GM12878 (cell line): ENCODE measurements around the gene TEX47. TPM values are rescaled to one million over a fixed set of nuclear protein-coding genes. Genes with fewer than 3 reads are reported as not detected.

Experiments used
- ATAC-seq: fragments of 200-7000 bp; cut with Tn5 transposase; 3 replicates; pipeline ENCODE4 v1.9.1; 2020; ENCODE audit warnings: mild to moderate bottlenecking, moderate library complexity
- BruUV-seq: library from RNA; stranded (reverse); fragments of 400-500 nt; replicated peaks from 2 replicates; lab custom pipeline; 2021; lab: Mats Ljungman, UMichigan
- CTCF ChIA-PET: fragments of 300-600 bp; sonication (Branson Sonifier 250); formaldehyde crosslinking; extraction: SDS; loops from one replicate; lab custom pipeline; 2021; ENCODE audit warnings: inconsistent platforms; lab: Yijun Ruan, JAX
- POLR2A ChIA-PET: fragments of 350-600 bp; formaldehyde crosslinking; extraction: SDS; loops from one replicate; lab custom pipeline; 2021; ENCODE audit warnings: inconsistent platforms; lab: Charles Lee
- RAD21 ChIA-PET: fragments of 300-600 bp; sonication (Branson Sonifier 250); formaldehyde crosslinking; loops from one replicate; lab custom pipeline; 2023; ENCODE audit warnings: antibody characterized with exemption; ENCODE audit not compliant: unreplicated experiment; lab: Charles Lee
- SMC1A ChIA-PET: fragments of 300-600 bp; sonication (Branson Sonifier 250); formaldehyde crosslinking; loops from one replicate; lab custom pipeline; 2023; ENCODE audit not compliant: unreplicated experiment, uncharacterized antibody; lab: Charles Lee
- DNase-seq: peaks from one replicate; pipeline ENCODE4 v3.0.0-alpha.2; 2011; ENCODE audit warnings: low read depth, low spot score
- FAIRE-seq: peaks from 3 replicates; lab custom pipeline; 2011; peaks lifted over from hg19 to GRCh38; lab: Jason Lieb, UNC
- H2AFZ ChIP-seq: 2 replicates; pipeline ENCODE4 v1.6.0; 2011; ENCODE audit warnings: low read depth, low read length, control low read depth; ENCODE audit not compliant: control insufficient read depth
- H3K27ac ChIP-seq: 2 replicates; pipeline ENCODE4 v1.5.1; 2011; ENCODE audit warnings: control low read depth; ENCODE audit not compliant: control insufficient read depth, insufficient read depth
- H3K27me3 ChIP-seq, 2 experiments: replicated peaks in 1 of 2; 2 replicates each; pipeline versions ENCODE4 v1.6.0 to v1.6.1; 2011; ENCODE audit warnings: low read length in 1 of 2; ENCODE audit not compliant: control insufficient read depth in 2 of 2, insufficient read depth in 2 of 2
- H3K36me3 ChIP-seq, 2 experiments: 2 replicates each; pipeline ENCODE4 v1.5.1; 2011; ENCODE audit warnings: low read length in 1 of 2; ENCODE audit not compliant: control insufficient read depth in 2 of 2, insufficient read depth in 2 of 2
- H3K4me1 ChIP-seq: 2 replicates; pipeline ENCODE4 v1.6.1; 2011; ENCODE audit warnings: mild to moderate bottlenecking, low read length, moderate library complexity, mixed read lengths; ENCODE audit not compliant: control insufficient read depth, insufficient read depth
- H3K4me2 ChIP-seq: 2 replicates; pipeline ENCODE4 v1.6.0; 2011; ENCODE audit warnings: control low read depth; ENCODE audit not compliant: control insufficient read depth, insufficient read depth
- H3K4me3 ChIP-seq: fragments of 200-600 bp; sonication (generic); 2 replicates; pipeline ENCODE4 v1.5.1; 2016
- H3K79me2 ChIP-seq: 2 replicates; pipeline ENCODE4 v1.6.0; 2011; ENCODE audit warnings: low read length; ENCODE audit not compliant: control insufficient read depth, insufficient read depth
- H3K9ac ChIP-seq: 2 replicates; pipeline ENCODE4 v1.8.0; 2011; ENCODE audit warnings: low read length, control low read depth, mixed read lengths; ENCODE audit not compliant: control insufficient read depth, insufficient read depth
- H3K9me3 ChIP-seq: replicated peaks from 3 replicates; pipeline ENCODE4 v1.5.1; 2011; ENCODE audit warnings: mild to moderate bottlenecking, low read length; ENCODE audit not compliant: control insufficient read depth, insufficient read depth
- H4K20me1 ChIP-seq: 2 replicates; pipeline ENCODE4 v1.6.0; 2011; ENCODE audit not compliant: control insufficient read depth, insufficient read depth
- ATF7 ChIP-seq: fragments of 450-650 bp; IDR thresholded peaks from 2 replicates; pipeline ENCODE4 v1.6.1; 2016; ENCODE audit warnings: low read depth, mild to moderate bottlenecking
- BMI1 ChIP-seq: fragments of 450-650 bp; IDR thresholded peaks from 2 replicates; pipeline ENCODE4 v1.6.1; 2016; ENCODE audit warnings: mild to moderate bottlenecking, moderate library complexity, borderline replicate concordance
- RAD21 ChIP-seq: IDR thresholded peaks from 2 replicates; pipeline ENCODE4 v1.6.1; 2011; ENCODE audit warnings: mild to moderate bottlenecking, low read depth, low read length, moderate library complexity; ENCODE audit not compliant: insufficient read depth
- YBX1 ChIP-seq: fragments of 450-650 bp; IDR thresholded peaks from 2 replicates; pipeline ENCODE4 v1.6.1; 2016; ENCODE audit warnings: antibody characterized with exemption
- WGBS: methylation state at CpG from one replicate; pipeline ENCODE4 v1.1.6; 2016; ENCODE audit warnings: low lambda C conversion rate; ENCODE audit not compliant: insufficient replicate concordance, insufficient coverage; ENCODE audit errors: missing lambda C conversion rate; 5-methylcytosine and 5-hydroxymethylcytosine counted together
- in situ Hi-C: fragments of 300-500 bp; cut with MboI; formaldehyde crosslinking; loops from 9 replicates; pipeline ENCODE4 v1.14.3; 2018; ENCODE audit warnings: mixed read lengths
- intact Hi-C: fragments of 100-400 bp; cut with micrococcal nuclease; formaldehyde crosslinking; loops from one replicate; pipeline ENCODE4 v1.14.2; 2022; ENCODE audit not compliant: unreplicated experiment
- polyA plus RNA-seq, 11 experiments: library from polyadenylated mRNA; depleted of rRNA in 4 of 11; unstranded in 6 of 11; stranded (reverse) in 5 of 11; fragments of >200 nt; fragmentation: Nextera tagmentation in 4 of 11; fragmentation: Illumina TruSeq in 1 of 11; extraction: Ambion mirVana in 4 of 11; extraction: Trizol in 1 of 11; gene quantifications; 1 replicate in 1 of 11; 2 replicates in 10 of 11; pipeline versions ENCODE4 v1.2.1 to v1.2.3, GENCODE V29; 2011 to 2016; ENCODE audit warnings: inconsistent platforms in 2 of 11, missing spikeins in 2 of 11, low read depth in 1 of 11
- total RNA-seq, 4 experiments: library from RNA; depleted of rRNA in 3 of 4; stranded (reverse); fragments of >200 nt in 3 of 4; fragmentation: Illumina TruSeq in 1 of 4; extraction: Trizol in 1 of 4; gene quantifications; 2 replicates each; pipeline versions ENCODE4 v1.2.1 to v1.2.3, GENCODE V29; 2013 to 2021

The TEX47 gene
- total and polyA plus RNA-seq, 10 of the 15 experiments (the other 5 are each of a cell fraction or from before 2014, with no cell fraction given): not detected

DNA sequence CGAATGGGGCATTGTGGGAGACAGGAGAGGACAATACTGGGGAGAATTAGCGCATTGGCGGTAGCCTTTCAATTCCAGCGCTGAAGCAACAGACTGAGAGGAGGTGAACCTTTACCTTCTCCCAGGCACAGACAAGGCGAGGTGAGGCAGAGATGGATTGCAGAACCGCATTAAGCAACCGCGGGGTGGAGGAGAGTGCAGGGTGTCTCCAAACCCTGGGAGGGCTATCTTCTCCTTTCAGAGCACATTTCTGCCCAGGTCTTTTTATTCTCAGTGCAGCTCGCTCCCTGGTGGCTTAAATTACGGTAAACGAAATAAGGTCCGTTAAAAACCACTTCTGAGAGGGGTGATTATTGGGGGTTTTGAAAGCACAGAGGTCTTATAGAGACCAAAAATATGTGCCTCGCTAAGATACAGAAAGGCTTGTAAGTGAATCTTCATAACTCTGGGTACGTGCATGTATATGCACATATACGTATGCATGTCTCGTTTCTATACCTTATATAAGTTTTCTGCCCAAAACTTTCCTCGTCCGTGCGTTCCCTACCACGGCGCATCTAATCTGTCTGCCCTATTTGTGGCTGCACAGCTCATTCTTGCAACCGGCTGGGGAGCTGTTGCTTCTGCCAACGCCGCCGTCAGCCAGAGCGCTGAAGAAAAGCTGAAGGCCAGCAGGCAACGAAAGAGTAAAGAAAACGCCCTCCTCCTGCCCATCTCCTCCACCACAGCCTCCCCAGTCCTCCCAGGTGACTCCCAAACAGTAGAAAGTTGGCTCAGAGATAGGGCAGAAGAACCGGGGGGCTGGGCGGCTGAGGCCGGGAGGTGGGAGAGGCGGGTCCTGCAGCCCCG, 36.9 kb downstream of the TEX47 start:
- Histone ChIP-seq H3K4me2 (no peak overlapping the region), H3K27me3 (peaks cover 3 to 4% of the 10 kb centered on the region in 2 experiments; a peak in 2 of 4 replicates), H3K9ac (no peak overlapping the region), H3K9me3 (no peaks in the 10 kb centered on the region), H3K79me2 (no peaks in the 10 kb centered on the region), H3K36me3 (no peaks in the 10 kb centered on the region), H3K27ac (no peak overlapping the region), H2AFZ (no peak overlapping the region), H3K4me1 (no peaks in the 10 kb centered on the region), H4K20me1 (no peaks in the 10 kb centered on the region), H3K4me3 (no peak overlapping the region)
- TF ChIP-seq ATF7: no peak
- peak; percentile 43; the same call in 1 of the 2 replicates for TF ChIP-seq BMI1
- peak; percentile 17; the same call in 1 of the 2 replicates for TF ChIP-seq RAD21
- WGBS: 19% methylated on average over 31 of the region's 33 CpGs
- POLR2A ChIA-PET: no interaction called here
- CTCF ChIA-PET: no interaction called here
- peak; percentile 68 for ATAC-seq
- no peak for DNase-seq
- SMC1A ChIA-PET: interaction anchor here (1.0 to 1.3 kb wide), 5 partner anchors 12 to 884 kb away, joined by 3 to 5 read pairs (median 3); no protein-coding TSS in a partner anchor
- RAD21 ChIA-PET: interaction anchor here (1.1 kb wide), 1 partner anchor 211 kb away, joined by 3 read pairs; no protein-coding TSS in a partner anchor
- FAIRE-seq: no peak
- in situ Hi-C loops: no loop called here
- no TSS peak for BruUV-seq
- intact Hi-C loops: no loop called here

GRCh38 chr7:88757371-88757770, 38.2 kb downstream of the TEX47 start:
- FAIRE-seq (no peak), ATAC-seq (no peak), DNase-seq (no peak)
- peak; percentile 90 for TF ChIP-seq ATF7
- TF ChIP-seq YBX1: no peak
- H3K4me2 ChIP-seq: no peak overlapping the region
- H3K9ac ChIP-seq: no peak overlapping the region
- in situ Hi-C loops (no loop called here), intact Hi-C loops (no loop called here)
- ChIA-PET RAD21 (interaction anchor here (1.1 kb wide), 1 partner anchor 210 kb away, joined by 3 read pairs; no protein-coding TSS in a partner anchor), SMC1A (interaction anchor here (1.0 to 1.3 kb wide), 4 partner anchors 14 to 216 kb away, joined by 3 to 5 read pairs (median 3); no protein-coding TSS in a partner anchor), POLR2A (no interaction called here), CTCF (no interaction called here)
- peaks cover 3 to 4% of the 10 kb centered on the region in 2 experiments; a peak in 2 of 4 replicates for H3K27me3 ChIP-seq
- BruUV-seq: no TSS peak
- no peak overlapping the region for H3K27ac ChIP-seq
- H2AFZ ChIP-seq: no peak overlapping the region
- H4K20me1 ChIP-seq: no peaks in the 10 kb centered on the region
- H3K79me2 ChIP-seq: no peaks in the 10 kb centered on the region
- 0% methylated on average over 2 of the region's 2 CpGs for WGBS
- H3K4me3 ChIP-seq: no peak overlapping the region
- H3K9me3 ChIP-seq: no peaks in the 10 kb centered on the region
- H3K36me3 ChIP-seq: no peaks in the 10 kb centered on the region
- no peaks in the 10 kb centered on the region for H3K4me1 ChIP-seq
